Measurements from ENCODE around the gene C9orf78. TPM values are rescaled to one million over a fixed set of nuclear protein-coding genes. Genes with fewer than 3 reads are reported as not detected.
A peak's percentile ranks its signal among the peaks of the same experiment; 100 is the strongest.

The C9orf78 gene
- total and polyA plus RNA-seq, 9 of the 15 experiments (the other 6 are each of a cell fraction or from before 2014, with no cell fraction given) = 94.6 to 266 (median 202) TPM

DNA sequence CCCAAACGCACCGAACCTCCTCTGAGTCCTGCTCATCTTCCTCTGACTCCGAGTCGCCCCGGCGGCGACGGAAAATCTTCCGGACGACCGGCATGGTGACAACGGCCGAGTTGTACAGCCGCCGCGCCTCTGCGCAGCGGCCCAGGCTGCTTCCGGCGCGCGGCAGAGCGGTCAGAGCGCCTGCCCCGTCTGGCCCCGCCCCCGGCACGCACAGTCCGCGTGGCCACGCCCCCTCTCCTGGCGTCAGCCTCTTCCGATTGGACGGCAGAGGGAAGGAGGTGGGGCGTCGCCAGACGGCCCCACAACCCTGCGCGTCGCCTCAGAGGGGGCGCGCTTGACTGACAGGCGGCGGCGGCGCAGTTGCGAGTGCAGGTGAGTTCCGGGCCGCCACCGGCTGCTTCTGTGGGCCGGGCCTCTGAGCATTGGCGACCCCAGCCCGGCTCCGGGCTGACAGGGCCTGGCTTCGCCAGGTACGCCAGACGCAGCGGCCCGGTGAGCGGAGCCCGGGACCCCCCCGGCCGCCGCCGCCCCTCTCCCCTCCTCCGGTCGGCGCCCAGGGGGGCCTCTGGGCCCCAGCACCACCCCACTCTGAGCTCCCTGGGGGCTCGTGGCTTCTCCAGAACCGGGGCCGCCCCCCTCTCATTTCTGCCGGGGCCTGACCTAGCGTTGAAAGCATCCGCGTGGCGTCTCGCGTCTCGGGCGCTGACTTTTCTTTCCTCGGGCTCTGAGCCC, at the start of gene C9orf78, which contains the start of gene USP20 (continued):
- TF ChIP-seq TEAD4 (IDR thresholded peaks at IDR 0.05; ENCODE audit: low read length) (peak; percentile 1; the same call in 1 of the 2 replicates), TEAD4 (CRISPR knock-in tag; IDR thresholded peaks at IDR 0.05; ENCODE audit: borderline replicate concordance) (no peak), HDAC8 (tag; IDR thresholded peaks at IDR 0.05) (no peak), ARID1B (IDR thresholded peaks at IDR 0.05) (no peak), ZC3H4 (CRISPR knock-in tag; IDR thresholded peaks at IDR 0.05; ENCODE audit: borderline replicate concordance) (no peak), PHB2 (IDR thresholded peaks at IDR 0.05; ENCODE audit: low read depth) (no peak), FOSL1 (tag; conservative IDR thresholded peaks at IDR 0.05) (no peak), SMAD3 (CRISPR knock-in tag; conservative IDR thresholded peaks at IDR 0.05) (no peak)
- TF ChIP-seq, protein P1, sequence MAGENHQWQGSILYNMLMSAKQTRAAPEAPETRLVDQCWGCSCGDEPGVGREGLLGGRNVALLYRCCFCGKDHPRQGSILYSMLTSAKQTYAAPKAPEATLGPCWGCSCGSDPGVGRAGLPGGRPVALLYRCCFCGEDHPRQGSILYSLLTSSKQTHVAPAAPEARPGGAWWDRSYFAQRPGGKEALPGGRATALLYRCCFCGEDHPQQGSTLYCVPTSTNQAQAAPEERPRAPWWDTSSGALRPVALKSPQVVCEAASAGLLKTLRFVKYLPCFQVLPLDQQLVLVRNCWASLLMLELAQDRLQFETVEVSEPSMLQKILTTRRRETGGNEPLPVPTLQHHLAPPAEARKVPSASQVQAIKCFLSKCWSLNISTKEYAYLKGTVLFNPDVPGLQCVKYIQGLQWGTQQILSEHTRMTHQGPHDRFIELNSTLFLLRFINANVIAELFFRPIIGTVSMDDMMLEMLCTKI (IDR thresholded peaks at IDR 0.05; ENCODE audit: partially characterized antibody) = no peak
- TF ChIP-seq, protein P2, sequence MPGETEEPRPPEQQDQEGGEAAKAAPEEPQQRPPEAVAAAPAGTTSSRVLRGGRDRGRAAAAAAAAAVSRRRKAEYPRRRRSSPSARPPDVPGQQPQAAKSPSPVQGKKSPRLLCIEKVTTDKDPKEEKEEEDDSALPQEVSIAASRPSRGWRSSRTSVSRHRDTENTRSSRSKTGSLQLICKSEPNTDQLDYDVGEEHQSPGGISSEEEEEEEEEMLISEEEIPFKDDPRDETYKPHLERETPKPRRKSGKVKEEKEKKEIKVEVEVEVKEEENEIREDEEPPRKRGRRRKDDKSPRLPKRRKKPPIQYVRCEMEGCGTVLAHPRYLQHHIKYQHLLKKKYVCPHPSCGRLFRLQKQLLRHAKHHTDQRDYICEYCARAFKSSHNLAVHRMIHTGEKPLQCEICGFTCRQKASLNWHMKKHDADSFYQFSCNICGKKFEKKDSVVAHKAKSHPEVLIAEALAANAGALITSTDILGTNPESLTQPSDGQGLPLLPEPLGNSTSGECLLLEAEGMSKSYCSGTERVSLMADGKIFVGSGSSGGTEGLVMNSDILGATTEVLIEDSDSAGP (CRISPR knock-in tag; IDR thresholded peaks at IDR 0.05) = no peak
- TF ChIP-seq, protein P3, sequence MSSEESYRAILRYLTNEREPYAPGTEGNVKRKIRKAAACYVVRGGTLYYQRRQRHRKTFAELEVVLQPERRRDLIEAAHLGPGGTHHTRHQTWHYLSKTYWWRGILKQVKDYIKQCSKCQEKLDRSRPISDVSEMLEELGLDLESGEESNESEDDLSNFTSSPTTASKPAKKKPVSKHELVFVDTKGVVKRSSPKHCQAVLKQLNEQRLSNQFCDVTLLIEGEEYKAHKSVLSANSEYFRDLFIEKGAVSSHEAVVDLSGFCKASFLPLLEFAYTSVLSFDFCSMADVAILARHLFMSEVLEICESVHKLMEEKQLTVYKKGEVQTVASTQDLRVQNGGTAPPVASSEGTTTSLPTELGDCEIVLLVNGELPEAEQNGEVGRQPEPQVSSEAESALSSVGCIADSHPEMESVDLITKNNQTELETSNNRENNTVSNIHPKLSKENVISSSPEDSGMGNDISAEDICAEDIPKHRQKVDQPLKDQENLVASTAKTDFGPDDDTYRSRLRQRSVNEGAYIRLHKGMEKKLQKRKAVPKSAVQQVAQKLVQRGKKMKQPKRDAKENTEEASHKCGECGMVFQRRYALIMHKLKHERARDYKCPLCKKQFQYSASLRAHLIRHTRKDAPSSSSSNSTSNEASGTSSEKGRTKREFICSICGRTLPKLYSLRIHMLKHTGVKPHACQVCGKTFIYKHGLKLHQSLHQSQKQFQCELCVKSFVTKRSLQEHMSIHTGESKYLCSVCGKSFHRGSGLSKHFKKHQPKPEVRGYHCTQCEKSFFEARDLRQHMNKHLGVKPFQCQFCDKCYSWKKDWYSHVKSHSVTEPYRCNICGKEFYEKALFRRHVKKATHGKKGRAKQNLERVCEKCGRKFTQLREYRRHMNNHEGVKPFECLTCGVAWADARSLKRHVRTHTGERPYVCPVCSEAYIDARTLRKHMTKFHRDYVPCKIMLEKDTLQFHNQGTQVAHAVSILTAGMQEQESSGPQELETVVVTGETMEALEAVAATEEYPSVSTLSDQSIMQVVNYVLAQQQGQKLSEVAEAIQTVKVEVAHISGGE (CRISPR knock-in tag; IDR thresholded peaks at IDR 0.05) = peak in 2 of 3 experiments; percentile 73 to 79; a peak in 3 of 6 replicates
- TF ChIP-seq, protein P4, sequence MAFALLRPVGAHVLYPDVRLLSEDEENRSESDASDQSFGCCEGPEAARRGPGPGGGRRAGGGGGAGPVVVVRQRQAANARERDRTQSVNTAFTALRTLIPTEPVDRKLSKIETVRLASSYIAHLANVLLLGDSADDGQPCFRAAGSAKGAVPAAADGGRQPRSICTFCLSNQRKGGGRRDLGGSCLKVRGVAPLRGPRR (CRISPR knock-in tag; IDR thresholded peaks at IDR 0.05) = 0 out of 2 replicates have a peak, but pooled peaks have one; percentile 17
- TF ChIP-seq, protein P5, sequence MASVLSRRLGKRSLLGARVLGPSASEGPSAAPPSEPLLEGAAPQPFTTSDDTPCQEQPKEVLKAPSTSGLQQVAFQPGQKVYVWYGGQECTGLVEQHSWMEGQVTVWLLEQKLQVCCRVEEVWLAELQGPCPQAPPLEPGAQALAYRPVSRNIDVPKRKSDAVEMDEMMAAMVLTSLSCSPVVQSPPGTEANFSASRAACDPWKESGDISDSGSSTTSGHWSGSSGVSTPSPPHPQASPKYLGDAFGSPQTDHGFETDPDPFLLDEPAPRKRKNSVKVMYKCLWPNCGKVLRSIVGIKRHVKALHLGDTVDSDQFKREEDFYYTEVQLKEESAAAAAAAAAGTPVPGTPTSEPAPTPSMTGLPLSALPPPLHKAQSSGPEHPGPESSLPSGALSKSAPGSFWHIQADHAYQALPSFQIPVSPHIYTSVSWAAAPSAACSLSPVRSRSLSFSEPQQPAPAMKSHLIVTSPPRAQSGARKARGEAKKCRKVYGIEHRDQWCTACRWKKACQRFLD (CRISPR knock-in tag; IDR thresholded peaks at IDR 0.05) = no peak
- TF ChIP-seq, protein P6, sequence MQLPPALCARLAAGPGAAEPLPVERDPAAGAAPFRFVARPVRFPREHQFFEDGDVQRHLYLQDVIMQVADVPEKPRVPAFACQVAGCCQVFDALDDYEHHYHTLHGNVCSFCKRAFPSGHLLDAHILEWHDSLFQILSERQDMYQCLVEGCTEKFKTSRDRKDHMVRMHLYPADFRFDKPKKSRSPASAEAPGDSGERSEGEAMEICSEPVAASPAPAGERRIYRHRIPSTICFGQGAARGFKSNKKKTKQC (CRISPR knock-in tag; IDR thresholded peaks at IDR 0.05) = no peak
- TF ChIP-seq, protein P7, sequence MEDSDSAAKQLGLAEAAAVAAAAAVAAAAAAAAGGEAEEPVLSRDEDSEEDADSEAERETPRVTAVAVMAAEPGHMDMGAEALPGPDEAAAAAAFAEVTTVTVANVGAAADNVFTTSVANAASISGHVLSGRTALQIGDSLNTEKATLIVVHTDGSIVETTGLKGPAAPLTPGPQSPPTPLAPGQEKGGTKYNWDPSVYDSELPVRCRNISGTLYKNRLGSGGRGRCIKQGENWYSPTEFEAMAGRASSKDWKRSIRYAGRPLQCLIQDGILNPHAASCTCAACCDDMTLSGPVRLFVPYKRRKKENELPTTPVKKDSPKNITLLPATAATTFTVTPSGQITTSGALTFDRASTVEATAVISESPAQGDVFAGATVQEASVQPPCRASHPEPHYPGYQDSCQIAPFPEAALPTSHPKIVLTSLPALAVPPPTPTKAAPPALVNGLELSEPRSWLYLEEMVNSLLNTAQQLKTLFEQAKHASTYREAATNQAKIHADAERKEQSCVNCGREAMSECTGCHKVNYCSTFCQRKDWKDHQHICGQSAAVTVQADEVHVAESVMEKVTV (CRISPR knock-in tag; IDR thresholded peaks at IDR 0.05) = no peak; the same call in 1 of the 2 replicates
